B cell (primary cell): ENCODE data around the gene PACSIN3. TPM values are rescaled to one million over a fixed set of nuclear protein-coding genes. Genes with fewer than 3 reads are reported as not detected.
A peak's percentile ranks its signal among the peaks of the same experiment; 100 is the strongest.

Experiments used
- ATAC-seq: fragments of 200-7000 bp; cut with Tn5 transposase; one replicate; pipeline ENCODE4 v1.10.0; 2021; ENCODE audit warnings: low read depth, mild to moderate bottlenecking, moderate number of reproducible peaks, moderate library complexity
- CTCF ChIA-PET: fragments of 350-600 bp; sonication (Branson Sonifier 250); formaldehyde crosslinking; loops from one replicate; lab custom pipeline; 2021; ENCODE audit warnings: antibody characterized with exemption, inconsistent platforms; lab: Charles Lee
- POLR2A ChIA-PET: fragments of 350-600 bp; sonication (Branson Sonifier 250); formaldehyde crosslinking; loops from one replicate; lab custom pipeline; 2021; ENCODE audit warnings: antibody characterized with exemption; lab: Charles Lee
- DNase-seq: peaks from one replicate; pipeline ENCODE4 v3.0.0; 2013
- H2AFZ ChIP-seq: 2 replicates; pipeline ENCODE4 v1.6.1; 2012; ENCODE audit warnings: mild to moderate bottlenecking, low read depth, low read length; ENCODE audit not compliant: insufficient read depth, poor library complexity, severe bottlenecking
- H3K27ac ChIP-seq, 2 donors: 1 replicate in 1 of 2; 2 replicates in 1 of 2; pipeline ENCODE4 v1.5.1; 2012 to 2013; ENCODE audit warnings: low read length in 2 of 2, mild to moderate bottlenecking in 2 of 2, moderate library complexity in 1 of 2
- H3K27me3 ChIP-seq, 4 experiments: fragments of 200-600 bp in 1 of 4; sonication (generic) in 1 of 4; replicated peaks in 1 of 4; 1 replicate in 2 of 4; 2 replicates in 2 of 4; pipeline versions ENCODE4 v1.6.1 to v1.7.0; 2013 to 2016; ENCODE audit warnings: low read length in 3 of 4, mild to moderate bottlenecking in 2 of 4, mixed read lengths in 1 of 4, moderate library complexity in 1 of 4; ENCODE audit not compliant: insufficient read depth in 4 of 4, control insufficient read depth in 3 of 4; ENCODE audit errors: control extremely low read depth in 1 of 4
- H3K36me3 ChIP-seq, 2 experiments: replicated peaks in 1 of 2; 1 replicate in 1 of 2; 2 replicates in 1 of 2; pipeline versions ENCODE4 v1.6.1 to v1.7.1; 2013; ENCODE audit warnings: low read length in 1 of 2; ENCODE audit not compliant: insufficient read depth in 2 of 2, control insufficient read depth in 1 of 2; ENCODE audit errors: control extremely low read depth in 1 of 2, extremely low read depth in 1 of 2
- H3K4me1 ChIP-seq, 2 donors: fragments of 200-600 bp in 1 of 2; sonication (generic) in 1 of 2; 1 replicate in 1 of 2; 2 replicates in 1 of 2; pipeline versions ENCODE4 v1.5.1 to v1.6.1; 2013 to 2017; ENCODE audit warnings: low read length in 2 of 2; ENCODE audit not compliant: control insufficient read depth in 2 of 2, insufficient read depth in 2 of 2
- H3K4me2 ChIP-seq: replicated peaks from 2 replicates; pipeline ENCODE3; 2012; ENCODE audit warnings: mild to moderate bottlenecking, low read depth, low read length; ENCODE audit not compliant: poor library complexity, severe bottlenecking
- H3K4me3 ChIP-seq, 5 experiments: fragments of 200-600 bp in 1 of 5; sonication (generic) in 1 of 5; 1 replicate in 3 of 5; 2 replicates in 2 of 5; pipeline versions ENCODE4 v1.5.1 to v1.7.0; 2011 to 2016; ENCODE audit warnings: low read length in 4 of 5, mild to moderate bottlenecking in 4 of 5, low read depth in 2 of 5, control low read depth in 1 of 5, moderate library complexity in 1 of 5; ENCODE audit not compliant: insufficient read depth in 1 of 5; ENCODE audit errors: control extremely low read depth in 1 of 5, extremely low read depth in 1 of 5
- H3K79me2 ChIP-seq: fragments of 200-600 bp; sonication (generic); one replicate; pipeline ENCODE4 v1.6.0; 2016; ENCODE audit warnings: low read length; ENCODE audit not compliant: control insufficient read depth, insufficient read depth
- H3K9ac ChIP-seq: fragments of 200-600 bp; sonication (generic); 2 replicates; pipeline ENCODE4 v1.6.1; 2017; ENCODE audit warnings: mild to moderate bottlenecking, low read length, moderate library complexity
- H3K9me3 ChIP-seq, 3 donors: one replicate each; pipeline versions ENCODE4 v1.6.1 to v1.7.1; 2013; ENCODE audit warnings: low read length in 2 of 3; ENCODE audit not compliant: control insufficient read depth in 2 of 3, insufficient read depth in 1 of 3; ENCODE audit errors: control extremely low read depth in 1 of 3
- H4K20me1 ChIP-seq: 2 replicates; pipeline ENCODE4 v1.6.0; 2012; ENCODE audit warnings: mild to moderate bottlenecking, low read length; ENCODE audit not compliant: insufficient read depth, control insufficient read depth, poor library complexity, severe bottlenecking
- H3K27ac Mint-ChIP-seq: one replicate; pipeline ENCODE4 v1.8.0; 2021; ENCODE audit warnings: mixed read lengths
- H3K27me3 Mint-ChIP-seq: one replicate; pipeline ENCODE4 v1.8.0; 2021; ENCODE audit warnings: mixed read lengths
- H3K4me1 Mint-ChIP-seq: one replicate; pipeline ENCODE4 v1.8.0; 2021; ENCODE audit warnings: mixed read lengths
- H3K4me3 Mint-ChIP-seq: one replicate; pipeline ENCODE4 v1.8.0; 2021; ENCODE audit warnings: mixed read lengths
- H3K9me3 Mint-ChIP-seq: one replicate; pipeline ENCODE4 v1.8.0; 2022; ENCODE audit warnings: mixed read lengths; ENCODE audit not compliant: insufficient read depth
- CTCF ChIP-seq: fragments of 200-600 bp; IDR thresholded peaks from one replicate; pipeline ENCODE4 v1.8.0; 2022; ENCODE audit warnings: antibody characterized with exemption, mild to moderate bottlenecking
- EZH2 ChIP-seq: IDR thresholded peaks from 2 replicates; pipeline ENCODE4 v1.6.1; 2012; ENCODE audit warnings: borderline replicate concordance, low read depth, mild to moderate bottlenecking, moderate library complexity, low read length; ENCODE audit not compliant: insufficient read depth, poor library complexity, severe bottlenecking
- WGBS: methylation state at CpG from one replicate; pipeline ENCODE4 v1.1.5; 2013; ENCODE audit warnings: missing lambda C conversion rate; ENCODE audit not compliant: insufficient coverage; 5-methylcytosine and 5-hydroxymethylcytosine counted together
- intact Hi-C: fragments of 100-400 bp; cut with micrococcal nuclease; formaldehyde crosslinking; loops from one replicate; pipeline ENCODE4 v1.10.0; 2022
- polyA plus RNA-seq: library from polyadenylated mRNA; depleted of rRNA; stranded (reverse); fragments of >200 nt; gene quantifications from 2 replicates; pipeline ENCODE4 v1.2.3, GENCODE V29; 2012
- total RNA-seq, 2 donors: library from RNA; stranded (reverse); fragments of 120-200 nt in 1 of 2; gene quantifications; 1 replicate in 1 of 2; 2 replicates in 1 of 2; pipeline versions ENCODE4 v1.2.3 to v1.2.4, GENCODE V29; 2013 to 2022

PACSIN3 gene
- total and polyA plus RNA-seq, 2 donors (not counting 1 experiment from before 2014, with no cell fraction given), result 2.1 TPM; not detected in 1

GRCh38 chr11:47186700-47187695 is 764 bp upstream of the PACSIN3 start:
- H3K4me1 Mint-ChIP-seq, result peaks cover 12% of the 10 kb centered on the region
- ChIA-PET CTCF (interaction anchor here (0.8 to 2.4 kb wide), 6 partner anchors 9 to 225 kb away, joined by 3 to 7 read pairs (median 6); partner anchors contain the start of gene DDB2), POLR2A (interaction anchor here (0.5 to 2.1 kb wide), 3 partner anchors 28 to 62 kb away, joined by 3 to 10 read pairs (median 4); partner anchors contain the start of genes ACP2 and DDB2)
- Histone ChIP-seq H3K4me2 (peak overlapping the region; percentile 94), H3K27ac (no peak overlapping the region), H3K9me3 (peaks cover 0 to 13% (median 0%) of the 10 kb centered on the region in 3 donors), H3K9ac (peak overlapping the region; percentile 65), H4K20me1 (no peaks in the 10 kb centered on the region), H3K4me1 (peaks cover 19 to 24% of the 10 kb centered on the region in 2 donors), H3K4me3 (peak overlapping the region in 4 of 5 experiments; percentile 30 to 65 (median 52)), H2AFZ (peak overlapping the region; percentile 80), H3K79me2 (no peaks in the 10 kb centered on the region), H3K27me3 (peaks cover 0 to 44% (median 15%) of the 10 kb centered on the region in 4 experiments), H3K36me3 (no peaks in the 10 kb centered on the region)
- peak overlapping the region; percentile 87 for H3K4me3 Mint-ChIP-seq
- DNase-seq (peak; percentile 65), ATAC-seq (peak; percentile 59)
- TF ChIP-seq EZH2 (no peak), CTCF (no peak)
- peaks cover 19% of the 10 kb centered on the region for H3K27me3 Mint-ChIP-seq
- 1% methylated on average over 54 of the region's 63 CpGs for WGBS
- H3K27ac Mint-ChIP-seq, result peak overlapping the region; percentile 2
- H3K9me3 Mint-ChIP-seq, result no peaks in the 10 kb centered on the region
- intact Hi-C loops, result loop anchor here (1.0 to 2.0 kb wide), 3 partner anchors 10 to 62 kb away; partner anchors contain the start of genes ACP2 and DDB2
